C4-2B (cell line): Measurements from ENCODE around the gene PGBD5.

Experiments used
- H3K27ac ChIP-seq: fragments of 450-650 bp; 2 replicates; pipeline ENCODE4 v1.5.1; 2017
- CTCF ChIP-seq: fragments of 450-650 bp; conservative IDR thresholded peaks from 2 replicates; pipeline ENCODE4 v1.5.1; 2017; ENCODE audit warnings: mild to moderate bottlenecking
- ZFX ChIP-seq: fragments of 450-650 bp; IDR thresholded peaks from 2 replicates; pipeline ENCODE4 v1.6.1; 2017

Gene PGBD5

GRCh38 chr1:230431527-230431926, 5.4 kb upstream of the PGBD5 start:
- H3K27ac ChIP-seq, result no peak overlapping the region
- TF ChIP-seq ZFX, result no peak
- TF ChIP-seq CTCF, result no peak

GRCh38 chr1:230430499-230430898, 4.4 kb upstream of the PGBD5 start:
- TF ChIP-seq ZFX (no peak), CTCF (no peak)

DNA sequence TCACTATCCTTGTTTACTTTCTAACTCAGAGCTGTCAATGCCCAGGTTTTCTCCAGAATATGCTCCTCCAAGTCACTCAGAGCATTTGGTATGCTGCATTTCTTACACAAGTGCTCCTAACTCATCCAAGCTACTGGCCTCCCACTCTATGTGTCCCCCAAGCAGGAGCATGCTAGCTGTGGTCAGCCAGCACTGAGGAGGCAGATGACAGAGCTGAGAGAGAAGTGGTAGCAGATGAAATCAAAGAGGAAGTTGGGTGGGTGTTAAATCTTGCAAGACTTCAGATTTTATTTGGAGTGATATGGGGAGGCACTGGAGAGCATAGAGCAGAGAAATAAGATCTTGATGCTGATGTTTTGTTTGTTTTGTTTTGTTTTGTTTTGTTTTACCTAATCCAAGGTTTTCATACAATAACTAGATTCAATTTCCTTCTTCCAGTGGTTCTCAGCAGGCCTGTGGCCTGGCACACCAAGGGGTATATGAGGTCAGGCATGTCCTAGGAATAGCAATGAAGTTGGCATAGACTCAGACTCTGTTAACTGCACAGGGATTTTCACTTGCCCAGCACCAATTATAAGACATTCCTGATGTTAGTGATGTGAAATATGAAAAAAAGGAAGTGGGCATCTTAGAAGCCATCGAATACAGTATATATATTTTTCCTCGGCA, 3.1 kb upstream of the PGBD5 start:
- TF ChIP-seq CTCF (no peak), ZFX (no peak)

More at GRCh38 chr1:230430499-230430898, 4.4 kb upstream of the PGBD5 start:
- no peak overlapping the region for H3K27ac ChIP-seq

DNA sequence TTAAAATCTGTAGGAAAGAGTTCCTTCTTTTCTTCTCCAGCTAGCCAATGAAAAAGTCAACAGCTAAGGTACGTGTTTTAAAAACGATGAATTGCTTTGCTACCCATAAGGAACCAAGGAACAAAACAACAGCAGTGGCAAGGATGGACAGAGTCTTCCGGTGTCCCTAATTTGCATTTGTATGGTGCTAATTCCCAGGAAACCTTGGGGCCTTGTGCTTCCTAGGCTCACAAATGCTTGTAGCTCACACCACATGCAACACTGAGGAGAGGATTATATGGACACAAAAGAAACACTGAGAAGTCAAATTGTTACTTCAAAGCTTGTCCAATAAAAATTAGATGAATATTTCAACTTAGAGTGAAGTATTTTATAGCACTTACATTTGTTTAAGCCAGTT, 1.8 kb upstream of the PGBD5 start:
- no peak overlapping the region for H3K27ac ChIP-seq
- TF ChIP-seq CTCF, result no peak
- TF ChIP-seq ZFX, result no peak

More for the DNA sequence above, 3.1 kb upstream of the PGBD5 start:
- no peak overlapping the region for H3K27ac ChIP-seq

- TF ChIP-seq CTCF (no peak), ZFX (no peak)
- no peak overlapping the region for H3K27ac ChIP-seq
Observed at GRCh38 chr1:230427094-230427876, 1.2 kb upstream of the PGBD5 start.

DNA sequence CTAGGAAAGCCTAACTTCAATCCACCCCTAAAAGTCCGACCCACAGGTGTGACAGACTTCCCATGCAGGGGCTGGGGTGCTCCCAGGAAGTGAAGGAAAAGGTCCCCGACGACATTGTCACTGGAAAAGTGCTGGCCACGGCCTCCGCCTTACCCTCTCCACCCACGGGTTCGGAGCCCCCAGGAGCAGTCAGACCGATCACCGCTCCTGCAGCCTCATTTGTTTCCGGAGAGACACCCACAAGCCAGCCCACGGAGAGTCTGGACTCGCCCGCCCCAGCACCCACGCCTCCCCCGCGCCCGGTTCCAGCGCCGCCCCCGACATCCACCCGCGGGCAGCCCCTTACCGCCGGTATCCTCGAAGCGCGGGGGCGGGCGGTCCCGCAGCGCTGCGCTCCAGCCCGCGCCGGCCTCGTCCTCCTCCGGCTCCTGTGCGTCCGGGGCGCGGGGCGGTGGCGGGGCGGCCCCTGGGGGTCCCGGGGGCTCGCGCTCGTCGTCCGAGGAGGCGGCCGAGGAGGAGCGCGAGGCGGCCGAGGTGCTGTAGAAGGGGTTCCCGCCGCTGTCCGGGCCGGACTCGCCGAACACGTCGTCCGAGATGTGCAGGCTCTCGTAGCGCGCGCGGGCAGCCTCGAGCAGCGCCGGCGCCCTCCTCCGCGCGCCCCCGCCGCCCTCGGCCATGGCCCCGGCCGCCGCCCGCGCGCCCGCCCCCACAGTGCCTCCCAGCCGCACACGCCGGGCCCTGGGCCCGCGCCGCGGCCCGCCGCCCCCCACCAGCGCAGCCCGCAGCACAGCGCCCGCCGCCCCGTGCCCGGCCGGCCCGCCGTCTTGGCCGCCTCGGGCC, 660 bp downstream of the PGBD5 start:
- TF ChIP-seq ZFX (no peak), CTCF (no peak)
- no peak overlapping the region for H3K27ac ChIP-seq
